ENCODE measurements around the gene SMAD6. TPM values are rescaled to one million over a fixed set of nuclear protein-coding genes. Genes with fewer than 3 reads are reported as not detected.

The SMAD6 gene
- total RNA-seq, 2 experiments from 2014 or later, result 0.25 to 0.41 TPM

GRCh38 chr15:66734961-66735908, 33.2 kb downstream of the SMAD6 start:
- Mint-ChIP-seq H3K4me3 (no peak overlapping the region), H3K4me1 (ENCODE audit: low read depth) (no peaks in the 10 kb centered on the region), H3K36me3 (ENCODE audit: low read depth) (no peaks in the 10 kb centered on the region), H3K9me3 (no peaks in the 10 kb centered on the region), H3K27me3 (peaks cover 1% of the 10 kb centered on the region), H3K27ac (no peak overlapping the region)
- CTCF ChIA-PET, result interaction anchor here (1.3 kb wide), 1 partner anchor 116 kb away, joined by 4 read pairs; no protein-coding TSS in a partner anchor
- intact Hi-C loops (cut with micrococcal nuclease), result no loop called here
- POLR2A ChIA-PET, result no interaction called here
- TF ChIP-seq CTCF (IDR thresholded peaks at IDR 0.05), result no peak
- ATAC-seq (no peak), DNase-seq (no peak)

GRCh38 chr15:66735909-66736305, 33.9 kb downstream of the SMAD6 start:
- intact Hi-C loops (cut with micrococcal nuclease), result no loop called here
- no peak for DNase-seq
- TF ChIP-seq CTCF (IDR thresholded peaks at IDR 0.05), result no peak
- no peaks in the 10 kb centered on the region for H3K4me1 Mint-ChIP-seq (ENCODE audit: low read depth)
- peaks cover 1% of the 10 kb centered on the region for H3K27me3 Mint-ChIP-seq
- ATAC-seq, result no peak
- H3K9me3 Mint-ChIP-seq, result no peaks in the 10 kb centered on the region
- ChIA-PET CTCF (no interaction called here), POLR2A (no interaction called here)
- H3K36me3 Mint-ChIP-seq (ENCODE audit: low read depth), result no peaks in the 10 kb centered on the region
- H3K27ac Mint-ChIP-seq, result no peak overlapping the region
- no peak overlapping the region for H3K4me3 Mint-ChIP-seq

- CTCF ChIA-PET, result interaction anchor here (1.5 kb wide), 1 partner anchor 14 kb away, joined by 4 read pairs; no protein-coding TSS in a partner anchor
These were observed 35.4 kb downstream of the SMAD6 start for GRCh38 chr15:66737243-66738010.

GRCh38 chr15:66738116-66738515, 36.1 kb downstream of the SMAD6 start:
- CTCF ChIA-PET, result interaction anchor here (1.5 kb wide), 1 partner anchor 14 kb away, joined by 4 read pairs; no protein-coding TSS in a partner anchor
- ATAC-seq (no peak), DNase-seq (no peak)
- POLR2A ChIA-PET, result no interaction called here
- H3K4me1 Mint-ChIP-seq (ENCODE audit: low read depth), result no peaks in the 10 kb centered on the region
- no peak for TF ChIP-seq CTCF (IDR thresholded peaks at IDR 0.05)
- H3K27me3 Mint-ChIP-seq, result peaks cover 1% of the 10 kb centered on the region
- H3K36me3 Mint-ChIP-seq (ENCODE audit: low read depth), result no peaks in the 10 kb centered on the region
- H3K27ac Mint-ChIP-seq, result no peak overlapping the region
- intact Hi-C loops (cut with micrococcal nuclease), result no loop called here
- no peak overlapping the region for H3K4me3 Mint-ChIP-seq
- H3K9me3 Mint-ChIP-seq, result no peaks in the 10 kb centered on the region

More at GRCh38 chr15:66737243-66738010, 35.4 kb downstream of the SMAD6 start:
- Mint-ChIP-seq H3K9me3 (no peaks in the 10 kb centered on the region), H3K4me3 (no peak overlapping the region), H3K4me1 (ENCODE audit: low read depth) (no peaks in the 10 kb centered on the region), H3K36me3 (ENCODE audit: low read depth) (no peaks in the 10 kb centered on the region), H3K27me3 (peaks cover 1% of the 10 kb centered on the region), H3K27ac (no peak overlapping the region)
- no peak for DNase-seq
- intact Hi-C loops (cut with micrococcal nuclease), result no loop called here
- no peak for ATAC-seq
- no peak for TF ChIP-seq CTCF (IDR thresholded peaks at IDR 0.05)
- POLR2A ChIA-PET, result no interaction called here

Measured in activated CD8-positive, alpha-beta T cell treated with anti-CD3 and anti-CD28 coated beads for 36 hours (primary cell).